Germinal center (tissue), 1 donor: ENCODE results near the gene PANX1.
"Not testable (repeated sequence)": the region's sequence is repeated elsewhere in the genome, so short reads cannot be mapped to it uniquely, and the experiment has no call there.

ENCODE experiments used
- DNase-seq: peaks from one replicate; pipeline ENCODE4 v3.0.0; 2012; ENCODE audit warnings: mixed read lengths, low spot score

The PANX1 gene

GRCh38 chr11:94150056-94150455 lies 21.4 kb downstream of the PANX1 start:
- DNase-seq: no peak

GRCh38 chr11:94150704-94151685 lies 22.4 kb downstream of the PANX1 start:
- no peak for DNase-seq

DNA sequence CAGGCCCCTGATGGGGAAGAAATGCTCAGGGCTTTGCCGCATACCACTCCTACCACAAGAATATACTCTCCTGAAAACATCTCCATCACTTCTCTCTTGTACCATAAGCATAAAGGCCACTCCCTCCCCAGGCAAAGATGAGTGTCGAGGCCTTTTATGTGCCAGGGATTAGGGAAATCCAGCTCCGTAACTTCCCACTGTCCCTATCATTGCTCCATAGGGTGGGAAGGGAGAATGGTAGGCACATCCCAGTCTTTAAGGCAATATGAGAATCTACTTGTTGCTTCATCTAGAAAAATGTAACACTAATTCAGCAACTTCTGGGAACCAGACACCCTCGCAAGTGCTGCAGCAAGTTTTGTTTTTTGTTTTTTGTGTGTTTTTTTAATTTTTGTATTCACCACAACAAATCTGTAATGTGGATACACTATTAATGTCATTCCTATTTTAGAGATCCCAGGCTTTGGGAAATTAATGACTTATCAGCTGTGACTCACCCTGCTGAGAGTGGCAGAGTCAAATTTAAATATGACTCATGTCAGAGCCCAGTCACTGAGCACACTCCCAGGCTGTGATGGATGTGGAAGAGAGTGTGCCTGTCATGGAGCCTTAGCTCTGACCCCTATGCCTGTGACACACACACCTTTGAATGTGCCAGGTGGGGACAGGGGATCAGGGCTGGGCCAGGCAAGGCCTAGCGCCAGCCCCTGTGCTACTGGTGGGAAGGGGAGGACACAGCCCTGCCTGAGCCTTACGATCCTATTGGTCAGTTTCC lies 23.4 kb downstream of the PANX1 start:
- DNase-seq: no peak

DNA sequence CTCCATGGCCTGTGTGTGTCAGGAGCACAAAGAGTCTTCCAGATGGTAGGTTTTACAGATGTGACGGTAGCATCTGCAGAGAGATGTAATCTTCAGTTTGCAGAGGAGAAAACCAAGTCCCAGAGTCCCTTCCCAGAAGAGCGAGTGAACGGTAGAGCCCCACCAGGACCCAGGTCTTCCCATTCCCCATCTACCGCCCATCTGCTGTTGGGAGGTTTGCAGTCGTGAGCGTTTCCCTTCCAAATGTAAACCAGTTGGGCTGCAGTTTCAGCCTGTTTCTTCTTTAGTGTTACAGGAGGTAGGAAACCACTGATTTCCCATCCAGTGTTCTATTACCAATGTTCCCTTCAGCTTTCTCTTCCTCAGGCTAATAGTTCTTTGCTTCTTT lies 24.0 kb downstream of the PANX1 start:
- DNase-seq: no peak

DNA sequence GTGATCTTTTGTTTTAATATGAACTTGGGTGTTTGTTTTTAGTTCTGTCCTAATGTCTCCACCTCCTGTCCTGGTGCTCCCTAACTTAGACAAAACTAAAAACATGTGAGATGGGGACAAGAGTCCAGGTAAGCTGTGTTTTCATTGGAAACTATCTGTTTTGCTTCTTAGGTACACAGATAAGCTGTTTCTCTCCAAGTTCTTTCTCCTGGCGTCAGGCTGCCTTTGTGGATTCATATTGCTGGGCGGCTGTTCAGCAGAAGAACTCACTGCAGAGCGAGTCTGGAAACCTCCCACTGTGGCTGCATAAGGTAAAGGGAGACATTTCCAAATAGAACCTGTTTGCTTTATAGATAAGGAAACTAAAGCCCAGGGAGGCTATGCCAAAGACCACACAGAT lies 24.7 kb downstream of the PANX1 start:
- no peak for DNase-seq

- no peak for DNase-seq
Observed at GRCh38 chr11:94154095-94154856, 25.6 kb downstream of the PANX1 start.

DNA sequence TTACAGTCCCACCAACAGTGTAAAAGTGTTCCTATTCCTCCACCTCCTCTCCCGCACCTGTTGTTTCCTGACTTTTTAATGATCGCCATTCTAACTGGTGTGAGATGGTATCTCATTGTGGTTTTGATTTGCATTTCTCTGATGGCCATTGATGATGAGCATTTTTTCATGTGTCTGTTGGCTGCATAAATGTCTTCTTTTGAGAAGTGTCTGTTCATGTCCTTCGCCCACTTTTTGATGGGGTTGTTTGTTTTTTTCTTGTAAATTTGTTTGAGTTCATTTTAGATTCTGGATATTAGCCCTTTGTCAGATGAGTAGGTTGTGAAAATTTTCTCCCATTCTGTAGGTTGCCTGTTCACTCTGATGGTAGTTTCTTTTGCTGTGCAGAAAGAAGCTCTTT lies 28.7 kb downstream of the PANX1 start:
- DNase-seq: not testable (repeated sequence)

- DNase-seq: no peak
Observed at GRCh38 chr11:94168882-94169281, 40.2 kb downstream of the PANX1 start.

DNA sequence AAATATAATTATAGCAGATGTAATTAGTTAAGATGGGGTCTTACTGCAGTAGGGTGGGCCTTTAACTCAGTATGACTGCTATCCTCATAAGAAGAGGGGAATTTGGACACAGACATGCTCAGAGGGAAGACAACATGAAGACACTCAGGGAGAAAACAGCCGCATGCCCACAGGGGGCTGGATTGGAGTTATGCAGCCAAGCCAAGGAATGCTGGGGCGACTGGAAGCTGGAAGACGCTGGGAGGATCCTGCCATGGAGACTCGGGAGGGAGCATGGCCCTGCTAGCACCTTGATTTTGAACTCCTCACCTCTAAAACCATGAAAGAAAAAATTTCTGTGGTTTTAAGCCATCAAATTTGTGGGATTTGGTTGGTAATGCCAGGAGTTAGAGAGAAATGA lies 40.9 kb downstream of the PANX1 start:
- DNase-seq: no peak

DNA sequence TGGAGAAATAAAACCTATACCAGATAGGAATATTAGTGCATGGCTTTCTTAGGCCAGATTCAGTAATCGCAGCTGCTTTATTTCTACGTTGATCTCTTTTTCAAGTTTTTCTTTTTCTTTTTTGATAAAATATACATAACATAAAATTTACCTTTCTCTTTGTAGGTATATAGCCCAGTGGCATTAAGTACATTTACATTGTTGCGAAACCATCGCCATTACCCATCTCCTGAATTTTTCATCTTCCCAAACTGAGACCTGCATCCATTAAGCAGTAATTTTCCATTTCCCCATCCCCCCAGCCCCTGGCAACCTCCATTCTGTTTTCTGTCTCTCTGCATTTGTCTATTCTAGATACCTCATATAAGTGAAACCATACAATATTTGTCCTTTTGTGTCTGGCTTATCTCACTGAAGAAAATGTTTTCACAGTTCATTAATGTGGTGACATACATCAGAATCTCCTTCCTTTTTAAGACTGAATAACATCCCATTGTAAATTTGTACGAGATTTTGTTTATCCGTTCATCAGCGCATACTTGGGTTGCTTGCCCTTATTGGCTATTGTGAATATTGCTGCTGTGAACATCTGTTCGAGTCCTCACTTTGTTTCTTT lies 41.4 kb downstream of the PANX1 start:
- no peak for DNase-seq

DNA sequence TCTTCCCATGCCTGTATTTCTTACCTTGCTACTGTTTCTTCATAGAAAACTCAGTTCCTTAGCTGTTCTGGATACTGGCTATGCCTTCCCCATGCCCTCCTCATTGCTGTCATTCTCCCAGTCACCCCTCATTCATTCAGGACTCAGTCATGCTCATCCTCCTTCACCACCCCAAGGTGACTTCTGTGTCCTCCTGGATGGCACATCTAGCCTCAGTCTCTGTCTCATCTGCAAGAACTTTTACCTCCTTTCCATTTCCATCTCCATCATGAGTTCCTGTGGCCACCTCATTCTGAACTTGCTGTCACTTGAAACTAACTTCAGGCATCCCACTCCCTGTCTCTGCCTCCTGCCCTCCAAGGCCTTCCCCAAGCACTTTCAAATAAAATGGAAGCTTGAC lies 42.3 kb downstream of the PANX1 start:
- DNase-seq: no peak

GRCh38 chr11:94171693-94172440 lies 43.2 kb downstream of the PANX1 start:
- DNase-seq: peak; percentile 50

GRCh38 chr11:94175535-94175934 lies 46.9 kb downstream of the PANX1 start:
- DNase-seq: no peak

GRCh38 chr11:94178331-94178730 lies 49.7 kb downstream of the PANX1 start:
- no peak for DNase-seq

GRCh38 chr11:94179696-94180095 lies 51.1 kb downstream of the PANX1 start:
- DNase-seq: no peak

GRCh38 chr11:94181526-94181925 lies 52.9 kb downstream of the PANX1 start:
- DNase-seq: no peak

DNA sequence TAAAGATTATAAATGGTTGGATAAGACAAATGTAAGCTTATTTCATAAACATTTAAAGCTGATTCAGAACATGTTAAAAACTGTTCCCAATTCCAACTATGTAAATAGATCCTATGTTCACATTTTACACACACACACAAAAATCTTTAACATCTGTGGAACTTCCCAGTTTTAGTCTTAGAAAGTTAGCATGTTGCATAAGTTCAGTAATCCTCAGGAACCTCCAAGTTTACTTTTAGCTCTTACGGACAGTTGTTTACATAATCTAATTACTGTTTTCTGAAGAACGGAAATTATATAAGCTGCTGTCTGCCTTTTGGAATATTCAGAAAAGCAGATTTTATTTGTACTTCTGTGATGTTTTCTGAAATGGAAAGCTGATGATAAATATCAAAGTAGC lies 53.3 kb downstream of the PANX1 start:
- DNase-seq: no peak

GRCh38 chr11:94183251-94183885 lies 54.7 kb downstream of the PANX1 start:
- DNase-seq: no peak

DNA sequence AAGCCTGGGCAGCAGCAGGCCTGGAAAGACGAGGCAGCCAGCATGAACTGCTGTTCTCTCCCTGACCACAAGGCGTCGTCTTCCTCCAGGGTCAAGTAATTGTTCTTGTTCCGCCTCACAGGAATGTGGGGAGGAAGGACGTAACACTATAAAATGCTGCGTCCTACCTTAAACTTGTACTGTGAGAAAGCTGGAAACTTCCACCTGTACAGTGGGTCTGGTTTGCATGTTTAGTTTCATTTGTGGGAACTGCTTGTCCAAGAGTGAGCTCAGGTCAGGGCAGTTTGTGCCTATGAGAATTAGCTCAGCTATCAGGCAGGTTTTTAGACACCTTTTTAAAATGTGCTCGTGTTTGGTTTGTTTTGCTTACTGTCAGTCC lies 55.2 kb downstream of the PANX1 start:
- DNase-seq: peak; percentile 37

GRCh38 chr11:94184362-94184761 lies 55.7 kb downstream of the PANX1 start:
- DNase-seq: no peak

GRCh38 chr11:94184846-94185245 lies 56.2 kb downstream of the PANX1 start:
- no peak for DNase-seq
